Nephron (organoid): Measurements from ENCODE around the gene GALNT2.

Experiments used
- H3K27ac Mint-ChIP-seq, 3 experiments: 2 replicates each; pipeline ENCODE4 v1.8.0; 2020; ENCODE audit warnings: mixed read lengths in 3 of 3, mild to moderate bottlenecking in 2 of 3, moderate library complexity in 1 of 3
- H3K27me3 Mint-ChIP-seq: 2 replicates; pipeline ENCODE4 v1.8.0; 2021; ENCODE audit warnings: low read depth, mild to moderate bottlenecking, moderate library complexity, mixed read lengths
- H3K36me3 Mint-ChIP-seq: 2 replicates; pipeline ENCODE4 v1.8.0; 2020; ENCODE audit warnings: low read depth, mixed read lengths
- H3K4me1 Mint-ChIP-seq: 2 replicates; pipeline ENCODE4 v1.8.0; 2020; ENCODE audit warnings: mixed read lengths
- H3K4me3 Mint-ChIP-seq, 3 experiments: 2 replicates each; pipeline ENCODE4 v1.8.0; 2020; ENCODE audit warnings: mild to moderate bottlenecking in 3 of 3, mixed read lengths in 3 of 3, moderate library complexity in 2 of 3
- H3K9me3 Mint-ChIP-seq: 2 replicates; pipeline ENCODE4 v1.8.0; 2020; ENCODE audit warnings: mixed read lengths
- CTCF ChIP-seq, 3 experiments: fragments of 200-600 bp; sonication (generic); IDR thresholded peaks; one replicate each; pipeline ENCODE4 v1.5.0; 2021; ENCODE audit warnings: antibody characterized with exemption in 3 of 3; ENCODE audit not compliant: unreplicated experiment in 3 of 3

The GALNT2 gene

DNA sequence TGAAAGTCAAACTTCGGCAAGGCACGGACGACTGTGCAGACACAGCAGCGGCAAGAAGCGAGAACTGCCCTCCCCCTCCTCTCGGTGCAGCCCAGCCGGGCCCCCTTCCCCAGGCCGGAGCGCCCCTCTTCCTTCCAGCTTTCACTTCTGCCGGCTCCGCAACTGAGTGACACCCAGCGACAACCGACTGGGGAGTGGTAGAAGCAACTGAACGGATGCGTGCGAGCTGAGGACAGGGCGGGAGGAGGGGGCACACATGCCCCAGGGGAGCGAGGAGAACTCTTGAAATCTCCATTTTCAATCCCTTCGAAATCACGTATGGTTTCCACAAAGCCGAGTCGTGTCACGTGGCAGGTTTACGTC, 212.5 kb downstream of the GALNT2 start:
- Mint-ChIP-seq H3K27ac (no peak overlapping the region), H3K9me3 (no peaks in the 10 kb centered on the region), H3K4me1 (peaks cover 12% of the 10 kb centered on the region), H3K27me3 (no peaks in the 10 kb centered on the region), H3K4me3 (no peak overlapping the region), H3K36me3 (peaks cover 62% of the 10 kb centered on the region)
- TF ChIP-seq CTCF (IDR thresholded peaks at IDR 0.05; ENCODE audit: unreplicated experiment in 3 of 3): no peak

GRCh38 chr1:230280054-230280795, 213.2 kb downstream of the GALNT2 start:
- TF ChIP-seq CTCF (IDR thresholded peaks at IDR 0.05; ENCODE audit: unreplicated experiment in 3 of 3): no peak
- no peaks in the 10 kb centered on the region for H3K27me3 Mint-ChIP-seq
- H3K4me3 Mint-ChIP-seq: no peak overlapping the region
- peaks cover 12% of the 10 kb centered on the region for H3K4me1 Mint-ChIP-seq
- no peak overlapping the region for H3K27ac Mint-ChIP-seq
- peaks cover 62% of the 10 kb centered on the region for H3K36me3 Mint-ChIP-seq
- no peaks in the 10 kb centered on the region for H3K9me3 Mint-ChIP-seq

DNA sequence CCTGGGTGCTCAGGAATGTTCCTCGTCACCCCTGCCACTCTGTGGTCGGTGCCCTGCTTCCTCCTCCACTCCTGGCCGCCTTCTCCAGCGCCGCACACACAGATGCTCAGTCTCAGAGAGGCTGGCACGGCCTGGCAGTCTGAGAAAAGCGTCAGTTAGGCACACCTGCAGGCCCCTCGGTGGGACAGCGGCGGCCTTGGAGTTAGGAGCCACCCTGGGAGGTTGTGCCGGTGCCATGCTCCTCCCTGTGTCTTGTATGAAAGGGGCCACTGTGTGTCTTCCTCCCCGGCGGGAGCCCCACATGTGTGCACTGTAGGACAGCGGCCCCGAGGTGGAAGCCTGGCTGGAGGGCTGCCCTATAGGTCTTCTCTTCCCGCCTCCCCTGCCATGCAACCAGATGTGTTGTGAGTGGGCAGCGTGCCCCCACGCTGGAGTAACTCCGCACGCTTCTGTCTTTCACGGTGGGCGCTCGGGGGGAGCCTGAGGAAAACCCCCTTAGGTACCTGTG, 213.9 kb downstream of the GALNT2 start:
- no peak for TF ChIP-seq CTCF (IDR thresholded peaks at IDR 0.05; ENCODE audit: unreplicated experiment in 3 of 3)
- Mint-ChIP-seq H3K27ac (no peak overlapping the region), H3K9me3 (no peaks in the 10 kb centered on the region), H3K36me3 (peaks cover 59% of the 10 kb centered on the region), H3K4me3 (no peak overlapping the region), H3K27me3 (peaks cover 3% of the 10 kb centered on the region), H3K4me1 (peaks cover 12% of the 10 kb centered on the region)

DNA sequence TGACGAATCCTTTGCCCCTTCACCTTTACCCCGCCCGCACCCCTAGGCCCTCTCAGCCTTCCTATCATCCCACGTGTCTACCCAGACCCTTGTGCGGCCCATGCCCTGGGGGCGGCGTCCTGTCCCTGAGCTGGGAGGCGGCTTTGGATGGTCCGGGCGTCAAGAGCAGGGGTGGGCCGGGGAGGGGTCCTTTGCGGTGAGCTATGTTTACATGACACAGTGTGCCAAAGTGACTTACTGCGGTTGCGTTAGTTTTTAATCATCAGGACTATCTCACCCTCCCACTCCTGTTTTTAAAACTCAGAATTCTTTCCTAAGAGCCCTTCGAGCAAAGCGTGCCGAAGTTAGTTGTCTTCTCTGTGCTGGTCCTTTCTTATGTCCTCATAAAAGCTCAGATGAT, 214.5 kb downstream of the GALNT2 start:
- no peaks in the 10 kb centered on the region for H3K9me3 Mint-ChIP-seq
- TF ChIP-seq CTCF (IDR thresholded peaks at IDR 0.05; ENCODE audit: unreplicated experiment in 3 of 3): no peak
- peaks cover 7% of the 10 kb centered on the region for H3K27me3 Mint-ChIP-seq
- peak overlapping the region in 2 of 3 experiments; percentile 49 to 53 for H3K27ac Mint-ChIP-seq
- H3K4me1 Mint-ChIP-seq: peaks cover 12% of the 10 kb centered on the region
- H3K4me3 Mint-ChIP-seq: no peak overlapping the region
- peaks cover 54% of the 10 kb centered on the region for H3K36me3 Mint-ChIP-seq

GRCh38 chr1:230282157-230282556, 215.1 kb downstream of the GALNT2 start:
- Mint-ChIP-seq H3K27me3 (peaks cover 7% of the 10 kb centered on the region), H3K9me3 (no peaks in the 10 kb centered on the region), H3K4me1 (peaks cover 8% of the 10 kb centered on the region), H3K36me3 (peaks cover 49% of the 10 kb centered on the region), H3K4me3 (no peak overlapping the region), H3K27ac (no peak overlapping the region)
- no peak for TF ChIP-seq CTCF (IDR thresholded peaks at IDR 0.05; ENCODE audit: unreplicated experiment in 3 of 3)

GRCh38 chr1:230283678-230284077, 216.6 kb downstream of the GALNT2 start:
- Mint-ChIP-seq H3K36me3 (peaks cover 38% of the 10 kb centered on the region), H3K4me3 (no peak overlapping the region), H3K27ac (no peak overlapping the region), H3K27me3 (peaks cover 19% of the 10 kb centered on the region), H3K4me1 (no peaks in the 10 kb centered on the region), H3K9me3 (no peaks in the 10 kb centered on the region)
- TF ChIP-seq CTCF (IDR thresholded peaks at IDR 0.05; ENCODE audit: unreplicated experiment in 3 of 3): no peak
